HUES48 (cell line): ENCODE data around the gene NACC2.
"Not testable (repeated sequence)": the region's sequence is repeated elsewhere in the genome, so short reads cannot be mapped to it uniquely, and the experiment has no call there.

Experiments
- H3K27ac ChIP-seq: one replicate; pipeline ENCODE4 v1.7.0; 2013; ENCODE audit warnings: low read depth, low read length, inconsistent platforms
- H3K27me3 ChIP-seq: 2 replicates; pipeline ENCODE4 v1.6.1; 2013; ENCODE audit warnings: mild to moderate bottlenecking, low read length; ENCODE audit not compliant: control insufficient read depth, insufficient read depth
- H3K36me3 ChIP-seq: 2 replicates; pipeline ENCODE4 v1.6.1; 2013; ENCODE audit warnings: low read length; ENCODE audit not compliant: control insufficient read depth, insufficient read depth
- H3K4me1 ChIP-seq: 2 replicates; pipeline ENCODE4 v1.6.1; 2013; ENCODE audit warnings: mild to moderate bottlenecking, low read length; ENCODE audit not compliant: control insufficient read depth, insufficient read depth
- H3K4me3 ChIP-seq: 2 replicates; pipeline ENCODE4 v1.5.1; 2013; ENCODE audit warnings: mild to moderate bottlenecking, low read depth, low read length
- H3K9ac ChIP-seq: 2 replicates; pipeline ENCODE4 v1.6.1; 2013; ENCODE audit warnings: mild to moderate bottlenecking, low read depth, low read length, moderate library complexity
- H3K9me3 ChIP-seq: 2 replicates; pipeline ENCODE4 v1.6.1; 2013; ENCODE audit warnings: low read length; ENCODE audit not compliant: control insufficient read depth, insufficient read depth

Gene NACC2

GRCh38 chr9:136045595-136046553 lies 49.2 kb downstream of the NACC2 start:
- peaks cover 5% of the 10 kb centered on the region for H3K27me3 ChIP-seq
- H3K27ac ChIP-seq, result no peak overlapping the region
- H3K4me1 ChIP-seq, result peaks cover 12% of the 10 kb centered on the region
- H3K9me3 ChIP-seq, result no peaks in the 10 kb centered on the region
- no peak overlapping the region for H3K9ac ChIP-seq
- peaks cover 11% of the 10 kb centered on the region; the same call in 1 of the 2 replicates for H3K36me3 ChIP-seq
- no peak overlapping the region for H3K4me3 ChIP-seq

- Histone ChIP-seq H3K9ac (no peak overlapping the region), H3K4me3 (no peak overlapping the region), H3K36me3 (peaks cover 11% of the 10 kb centered on the region; the same call in 1 of the 2 replicates), H3K27ac (no peak overlapping the region), H3K9me3 (no peaks in the 10 kb centered on the region), H3K27me3 (peaks cover 2% of the 10 kb centered on the region), H3K4me1 (peaks cover 10% of the 10 kb centered on the region)
Measured at GRCh38 chr9:136044971-136045594, 50.0 kb downstream of the NACC2 start.

- Histone ChIP-seq H3K36me3 (peaks cover 8% of the 10 kb centered on the region; the same call in 1 of the 2 replicates), H3K4me3 (no peak overlapping the region), H3K27ac (no peak overlapping the region)
Measured at GRCh38 chr9:136044207-136044970, 50.7 kb downstream of the NACC2 start.

GRCh38 chr9:136043441-136043991 lies 51.6 kb downstream of the NACC2 start:
- Histone ChIP-seq H3K4me1 (peaks cover 3% of the 10 kb centered on the region), H3K36me3 (peaks cover 6% of the 10 kb centered on the region; the same call in 1 of the 2 replicates), H3K27me3 (no peaks in the 10 kb centered on the region)

More at GRCh38 chr9:136044207-136044970, 50.7 kb downstream of the NACC2 start:
- Histone ChIP-seq H3K9ac (no peak overlapping the region), H3K27me3 (no peaks in the 10 kb centered on the region), H3K4me1 (peaks cover 9% of the 10 kb centered on the region), H3K9me3 (no peaks in the 10 kb centered on the region)

GRCh38 chr9:136042541-136042940 lies 52.5 kb downstream of the NACC2 start:
- Histone ChIP-seq H3K27ac (no peak overlapping the region), H3K27me3 (no peaks in the 10 kb centered on the region), H3K36me3 (peaks cover 2% of the 10 kb centered on the region; the same call in 1 of the 2 replicates), H3K9ac (no peak overlapping the region), H3K4me1 (no peaks in the 10 kb centered on the region), H3K9me3 (no peaks in the 10 kb centered on the region), H3K4me3 (no peak overlapping the region)

More at GRCh38 chr9:136043441-136043991, 51.6 kb downstream of the NACC2 start:
- Histone ChIP-seq H3K9me3 (no peaks in the 10 kb centered on the region), H3K4me3 (no peak overlapping the region), H3K27ac (no peak overlapping the region), H3K9ac (no peak overlapping the region)

- not testable (repeated sequence) for H3K36me3 ChIP-seq, H3K4me1 ChIP-seq, H3K9me3 ChIP-seq, H3K27me3 ChIP-seq, H3K27ac ChIP-seq, H3K9ac ChIP-seq, H3K4me3 ChIP-seq
Measured at GRCh38 chr9:136040848-136041247, 54.2 kb downstream of the NACC2 start.

- Histone ChIP-seq H3K9ac (no peak overlapping the region), H3K9me3 (no peaks in the 10 kb centered on the region), H3K27me3 (no peaks in the 10 kb centered on the region), H3K4me3 (no peak overlapping the region), H3K4me1 (no peaks in the 10 kb centered on the region), H3K27ac (no peak overlapping the region), H3K36me3 (no peaks in the 10 kb centered on the region)
Measured at GRCh38 chr9:136039488-136039887, 55.6 kb downstream of the NACC2 start.

GRCh38 chr9:136036848-136037247 lies 58.2 kb downstream of the NACC2 start:
- Histone ChIP-seq H3K27me3 (no peaks in the 10 kb centered on the region), H3K9me3 (no peaks in the 10 kb centered on the region), H3K27ac (no peak overlapping the region), H3K9ac (no peak overlapping the region), H3K36me3 (no peaks in the 10 kb centered on the region), H3K4me3 (no peak overlapping the region), H3K4me1 (no peaks in the 10 kb centered on the region)

- Histone ChIP-seq H3K9me3 (no peaks in the 10 kb centered on the region), H3K27ac (no peak overlapping the region), H3K4me3 (no peak overlapping the region), H3K36me3 (no peaks in the 10 kb centered on the region), H3K4me1 (no peaks in the 10 kb centered on the region), H3K27me3 (no peaks in the 10 kb centered on the region), H3K9ac (no peak overlapping the region)
Measured at GRCh38 chr9:136036050-136036449, 59.0 kb downstream of the NACC2 start.
